ENCODE measurements around the gene TM2D3.
A peak's percentile ranks its signal among the peaks of the same experiment; 100 is the strongest.

TM2D3 gene, protein sequence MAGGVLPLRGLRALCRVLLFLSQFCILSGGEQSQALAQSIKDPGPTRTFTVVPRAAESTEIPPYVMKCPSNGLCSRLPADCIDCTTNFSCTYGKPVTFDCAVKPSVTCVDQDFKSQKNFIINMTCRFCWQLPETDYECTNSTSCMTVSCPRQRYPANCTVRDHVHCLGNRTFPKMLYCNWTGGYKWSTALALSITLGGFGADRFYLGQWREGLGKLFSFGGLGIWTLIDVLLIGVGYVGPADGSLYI

DNA sequence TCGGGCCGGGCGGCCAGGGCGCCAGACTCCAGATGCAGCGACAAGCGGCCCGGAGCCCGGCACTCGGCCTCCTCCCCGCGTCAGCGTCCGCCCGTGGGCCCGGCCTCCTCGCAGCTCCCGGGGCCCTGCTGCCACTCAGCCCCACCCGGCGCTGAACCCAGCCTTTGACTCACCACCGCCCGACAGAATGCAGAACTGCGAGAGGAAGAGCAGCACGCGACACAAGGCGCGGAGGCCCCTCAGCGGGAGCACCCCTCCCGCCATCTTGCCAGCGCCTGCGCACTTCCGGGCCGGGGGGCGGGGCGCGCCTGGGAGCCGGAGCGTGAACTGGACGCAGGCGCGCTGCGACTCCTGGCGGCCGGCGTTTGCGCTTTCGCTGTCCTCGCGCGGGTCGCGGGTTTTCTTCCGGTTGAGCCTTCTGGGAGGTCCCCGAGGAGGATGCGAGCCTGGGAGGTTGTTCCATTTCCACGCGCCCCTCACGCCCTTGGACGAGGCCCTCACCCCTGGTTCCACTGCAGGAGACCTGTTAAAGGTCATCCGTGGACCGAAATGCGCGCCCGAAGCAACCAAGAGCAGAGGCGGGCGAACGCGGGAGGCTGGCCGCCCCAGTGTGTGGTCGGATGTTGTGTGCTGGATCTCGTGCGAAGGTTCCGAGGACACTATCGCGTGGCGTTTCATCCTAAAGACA lies at the start of gene TM2D3:
TSS of gene TM2D3 (minus strand) at position 284 of the 688 bp plus-strand sequence. CDS start at position 264, 20 bp downstream.
- H3K36me3 ChIP-seq (ENCODE audit: control insufficient read depth, insufficient read depth, low read length) = no peaks in the 10 kb centered on the region
- H3K4me1 ChIP-seq (ENCODE audit: control insufficient read depth, insufficient read depth, low read length) = peaks cover 3% of the 10 kb centered on the region
- peaks cover 2% of the 10 kb centered on the region for H3K27me3 ChIP-seq (ENCODE audit: control insufficient read depth, insufficient read depth, low read length)
- H3K9me3 ChIP-seq (ENCODE audit: control insufficient read depth, insufficient read depth, low read length) = no peaks in the 10 kb centered on the region
- H3K9ac ChIP-seq (ENCODE audit: low read depth, low read length) = peak within 1 kb of the TSS; percentile 61
- peak within 1 kb of the TSS; percentile 90 for H3K4me3 ChIP-seq (ENCODE audit: low read depth, low read length)

DNA sequence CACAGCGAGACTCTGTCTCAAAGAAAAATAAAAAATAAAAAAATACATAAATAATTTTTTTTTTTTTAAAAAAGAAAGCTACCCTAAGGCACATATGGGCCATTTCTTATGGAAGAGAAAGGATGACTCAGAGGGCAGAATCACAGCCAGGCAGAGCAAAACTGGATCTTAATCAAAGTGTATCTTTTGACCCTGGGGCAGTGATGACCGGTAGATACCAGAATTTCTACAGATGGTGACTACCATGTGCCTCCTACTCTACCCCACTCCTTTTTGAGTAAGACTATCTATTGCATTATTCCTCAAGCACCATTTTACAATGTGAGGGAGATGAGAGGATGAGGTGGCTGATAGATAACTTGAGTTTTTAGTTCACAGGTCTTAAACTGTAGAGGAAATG lies 46.1 kb upstream of the TM2D3 start:
- Histone ChIP-seq H3K4me3 (ENCODE audit: low read depth, low read length) (no peak overlapping the region), H3K36me3 (ENCODE audit: control insufficient read depth, insufficient read depth, low read length) (peaks cover 6% of the 10 kb centered on the region), H3K9ac (ENCODE audit: low read depth, low read length) (no peak overlapping the region), H3K27me3 (ENCODE audit: control insufficient read depth, insufficient read depth, low read length) (no peaks in the 10 kb centered on the region), H3K4me1 (ENCODE audit: control insufficient read depth, insufficient read depth, low read length) (no peaks in the 10 kb centered on the region), H3K9me3 (ENCODE audit: control insufficient read depth, insufficient read depth, low read length) (no peaks in the 10 kb centered on the region)

DNA sequence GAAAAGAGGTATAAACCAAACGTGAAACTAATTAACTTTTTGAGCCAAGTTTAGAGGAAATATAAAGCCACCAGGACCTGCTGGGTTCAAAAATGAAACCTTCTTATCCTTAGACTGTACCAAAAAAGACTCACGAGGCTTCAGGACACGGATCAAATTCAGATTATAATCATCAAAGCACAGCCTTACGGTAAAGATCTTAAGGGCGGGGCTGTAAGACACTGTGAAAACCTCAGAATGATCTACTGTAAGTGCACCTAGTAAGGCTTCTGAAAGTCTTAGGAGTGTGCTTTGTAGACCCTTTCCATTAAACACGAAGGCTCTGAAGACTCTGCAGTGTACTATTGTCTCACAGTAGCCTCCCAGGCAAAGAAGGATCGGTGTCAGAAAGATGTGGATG lies 45.3 kb upstream of the TM2D3 start:
- H3K36me3 ChIP-seq (ENCODE audit: control insufficient read depth, insufficient read depth, low read length) = peaks cover 6% of the 10 kb centered on the region

DNA sequence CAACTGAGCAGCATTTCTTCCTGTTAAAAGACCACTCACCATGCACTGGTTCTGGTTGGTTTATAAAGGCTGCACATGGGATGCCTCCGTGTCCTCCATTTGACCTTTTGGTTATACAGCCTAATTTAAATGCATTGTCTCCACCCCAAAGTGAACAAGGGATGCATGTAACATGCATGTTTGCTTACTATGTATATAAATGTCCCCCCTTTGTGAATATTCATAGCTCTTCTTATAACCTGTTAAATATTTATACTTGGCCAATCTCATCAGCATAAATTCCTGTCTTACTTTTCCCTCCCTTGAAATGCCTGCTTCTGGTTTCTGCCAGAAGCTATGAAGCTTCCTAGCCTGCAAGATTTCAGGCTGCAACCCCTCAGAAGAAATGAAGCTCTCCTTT lies 44.6 kb upstream of the TM2D3 start:
- no peak overlapping the region for H3K4me3 ChIP-seq (ENCODE audit: low read depth, low read length)
- no peaks in the 10 kb centered on the region for H3K4me1 ChIP-seq (ENCODE audit: control insufficient read depth, insufficient read depth, low read length)
- H3K9ac ChIP-seq (ENCODE audit: low read depth, low read length) = no peak overlapping the region
- H3K9me3 ChIP-seq (ENCODE audit: control insufficient read depth, insufficient read depth, low read length) = no peaks in the 10 kb centered on the region
- peaks cover 6% of the 10 kb centered on the region for H3K36me3 ChIP-seq (ENCODE audit: control insufficient read depth, insufficient read depth, low read length)
- H3K27me3 ChIP-seq (ENCODE audit: control insufficient read depth, insufficient read depth, low read length) = no peaks in the 10 kb centered on the region

More for the DNA sequence above, 45.3 kb upstream of the TM2D3 start:
- H3K9ac ChIP-seq (ENCODE audit: low read depth, low read length) = no peak overlapping the region
- H3K27me3 ChIP-seq (ENCODE audit: control insufficient read depth, insufficient read depth, low read length) = no peaks in the 10 kb centered on the region
- no peaks in the 10 kb centered on the region for H3K4me1 ChIP-seq (ENCODE audit: control insufficient read depth, insufficient read depth, low read length)
- no peaks in the 10 kb centered on the region for H3K9me3 ChIP-seq (ENCODE audit: control insufficient read depth, insufficient read depth, low read length)
- no peak overlapping the region for H3K4me3 ChIP-seq (ENCODE audit: low read depth, low read length)

DNA sequence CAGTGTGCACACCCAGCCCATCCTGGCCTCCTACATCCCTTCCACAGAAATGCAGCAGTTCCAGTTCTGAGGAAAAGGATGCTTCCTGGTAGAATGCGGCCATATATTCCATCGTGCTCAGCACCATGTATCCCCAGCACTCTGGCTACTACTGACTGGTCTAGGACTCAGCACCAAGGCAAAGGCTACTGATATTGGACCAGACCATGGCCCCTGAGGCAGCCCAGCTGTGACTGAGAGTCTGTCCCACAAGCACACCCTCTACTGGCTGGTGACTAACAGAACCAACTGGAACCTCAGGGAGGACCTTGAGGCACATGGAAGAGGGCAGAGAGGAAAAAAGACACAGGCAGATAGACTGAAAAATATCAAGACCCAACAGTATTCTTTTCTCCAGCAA lies 42.1 kb upstream of the TM2D3 start:
- Histone ChIP-seq H3K9me3 (ENCODE audit: control insufficient read depth, insufficient read depth, low read length) (no peaks in the 10 kb centered on the region), H3K4me3 (ENCODE audit: low read depth, low read length) (no peak overlapping the region), H3K27me3 (ENCODE audit: control insufficient read depth, insufficient read depth, low read length) (no peaks in the 10 kb centered on the region), H3K9ac (ENCODE audit: low read depth, low read length) (no peak overlapping the region), H3K36me3 (ENCODE audit: control insufficient read depth, insufficient read depth, low read length) (no peaks in the 10 kb centered on the region), H3K4me1 (ENCODE audit: control insufficient read depth, insufficient read depth, low read length) (no peaks in the 10 kb centered on the region)

DNA sequence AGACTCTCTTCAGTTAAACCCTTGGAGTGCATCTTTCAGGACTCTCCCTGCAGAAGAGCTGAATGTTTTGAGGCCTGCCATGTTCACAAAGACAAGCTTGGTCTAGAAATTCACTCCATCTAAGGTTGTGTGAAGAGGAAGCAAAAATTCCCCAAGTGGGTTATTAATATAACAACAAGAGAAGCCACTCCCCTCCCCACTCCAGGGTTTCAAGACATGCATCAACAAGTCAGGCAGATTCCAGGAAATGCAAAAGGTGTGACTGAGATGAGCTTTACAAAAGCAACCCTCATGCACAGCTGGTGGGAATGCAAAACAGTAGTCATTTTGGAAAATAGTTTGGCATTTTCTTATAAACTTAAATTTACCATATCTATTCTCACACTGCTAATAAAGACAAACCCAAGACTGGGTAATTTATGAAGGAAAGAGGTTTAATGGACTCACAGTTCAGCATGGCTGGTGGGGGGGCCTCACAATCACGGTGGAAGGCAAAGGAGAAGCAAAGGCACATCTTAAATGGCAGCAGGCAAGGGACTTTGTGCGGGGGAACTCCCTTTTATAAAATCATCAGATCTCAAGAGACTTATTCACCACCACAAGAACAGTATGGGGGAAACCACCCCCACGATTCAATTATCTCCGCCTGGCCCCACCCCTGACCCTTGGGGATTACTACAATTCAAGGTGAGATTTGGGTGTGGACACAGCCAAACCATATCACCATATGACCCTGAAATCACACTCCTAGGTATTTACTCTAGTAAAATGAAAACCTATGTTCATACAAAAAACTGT lies 40.8 kb upstream of the TM2D3 start:
- no peaks in the 10 kb centered on the region for H3K4me1 ChIP-seq (ENCODE audit: control insufficient read depth, insufficient read depth, low read length)
- no peaks in the 10 kb centered on the region for H3K27me3 ChIP-seq (ENCODE audit: control insufficient read depth, insufficient read depth, low read length)
- no peak overlapping the region for H3K9ac ChIP-seq (ENCODE audit: low read depth, low read length)
- H3K9me3 ChIP-seq (ENCODE audit: control insufficient read depth, insufficient read depth, low read length) = no peaks in the 10 kb centered on the region
- H3K4me3 ChIP-seq (ENCODE audit: low read depth, low read length) = no peak overlapping the region
- H3K36me3 ChIP-seq (ENCODE audit: control insufficient read depth, insufficient read depth, low read length) = no peaks in the 10 kb centered on the region

DNA sequence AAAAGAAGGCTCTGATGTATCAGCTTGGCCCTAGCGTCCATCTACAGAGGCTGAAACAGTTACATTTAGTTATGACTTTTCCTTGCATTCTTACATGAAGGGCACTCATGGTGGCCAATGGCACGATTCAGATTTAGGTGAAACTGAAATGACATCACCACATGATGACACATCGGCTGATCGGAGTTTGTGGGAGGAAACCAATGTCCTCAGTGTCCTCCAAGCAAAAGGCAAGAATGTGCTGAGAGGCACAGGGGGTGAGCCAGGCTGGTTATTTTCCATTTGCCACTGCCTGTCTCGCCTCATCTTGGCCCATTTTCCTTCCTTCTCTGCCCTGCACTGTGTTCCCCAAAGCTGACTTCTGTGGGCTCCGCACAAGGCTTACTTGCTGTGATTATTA lies 37.7 kb upstream of the TM2D3 start:
- H3K27me3 ChIP-seq (ENCODE audit: control insufficient read depth, insufficient read depth, low read length) = no peaks in the 10 kb centered on the region
- no peak overlapping the region for H3K9ac ChIP-seq (ENCODE audit: low read depth, low read length)
- H3K9me3 ChIP-seq (ENCODE audit: control insufficient read depth, insufficient read depth, low read length) = no peaks in the 10 kb centered on the region
- no peaks in the 10 kb centered on the region for H3K4me1 ChIP-seq (ENCODE audit: control insufficient read depth, insufficient read depth, low read length)
- H3K36me3 ChIP-seq (ENCODE audit: control insufficient read depth, insufficient read depth, low read length) = no peaks in the 10 kb centered on the region
- H3K4me3 ChIP-seq (ENCODE audit: low read depth, low read length) = no peak overlapping the region

DNA sequence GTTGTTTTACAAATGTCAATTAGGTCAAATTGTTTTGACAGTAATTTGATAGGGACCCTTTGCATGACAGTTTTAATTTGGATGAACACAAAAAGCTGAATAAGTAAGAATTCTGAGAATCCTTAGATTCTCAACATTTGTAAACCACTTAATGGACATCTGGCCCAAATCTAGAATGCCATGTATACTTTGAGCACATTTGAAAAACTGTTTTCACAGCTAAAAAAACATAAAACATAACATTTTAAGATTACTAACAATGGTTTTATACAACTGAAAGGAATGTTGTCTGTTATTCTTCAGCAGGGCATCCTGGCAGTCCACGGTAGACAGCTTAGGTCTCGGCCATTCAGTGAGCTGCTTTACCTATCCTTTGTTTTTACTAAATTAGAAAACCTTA lies 34.5 kb upstream of the TM2D3 start:
- no peak overlapping the region for H3K4me3 ChIP-seq (ENCODE audit: low read depth, low read length)
- no peaks in the 10 kb centered on the region for H3K36me3 ChIP-seq (ENCODE audit: control insufficient read depth, insufficient read depth, low read length)
- no peaks in the 10 kb centered on the region for H3K27me3 ChIP-seq (ENCODE audit: control insufficient read depth, insufficient read depth, low read length)
- no peaks in the 10 kb centered on the region for H3K4me1 ChIP-seq (ENCODE audit: control insufficient read depth, insufficient read depth, low read length)
- no peak overlapping the region for H3K9ac ChIP-seq (ENCODE audit: low read depth, low read length)
- H3K9me3 ChIP-seq (ENCODE audit: control insufficient read depth, insufficient read depth, low read length) = no peaks in the 10 kb centered on the region

DNA sequence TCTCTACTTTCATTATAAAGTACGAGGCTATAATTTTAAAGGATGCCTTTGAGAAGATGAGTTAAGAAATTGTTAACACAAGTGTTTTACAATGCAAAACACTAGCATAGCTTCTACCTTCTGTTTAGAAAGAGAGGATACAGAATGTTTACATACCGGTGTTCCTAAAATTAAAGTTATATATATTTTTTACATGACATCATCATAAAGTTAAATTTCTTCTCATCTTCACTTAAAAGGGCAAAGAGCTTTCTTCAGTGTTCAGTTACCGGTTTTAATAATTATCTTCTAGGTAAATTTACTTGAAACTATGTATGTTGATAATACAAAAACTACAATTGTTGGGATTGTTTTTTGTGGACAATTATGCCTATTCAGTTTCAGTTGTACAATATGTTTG lies 32.7 kb upstream of the TM2D3 start:
- Histone ChIP-seq H3K4me3 (ENCODE audit: low read depth, low read length) (no peak overlapping the region), H3K36me3 (ENCODE audit: control insufficient read depth, insufficient read depth, low read length) (no peaks in the 10 kb centered on the region), H3K27me3 (ENCODE audit: control insufficient read depth, insufficient read depth, low read length) (no peaks in the 10 kb centered on the region), H3K9me3 (ENCODE audit: control insufficient read depth, insufficient read depth, low read length) (no peaks in the 10 kb centered on the region), H3K4me1 (ENCODE audit: control insufficient read depth, insufficient read depth, low read length) (no peaks in the 10 kb centered on the region), H3K9ac (ENCODE audit: low read depth, low read length) (no peak overlapping the region)

DNA sequence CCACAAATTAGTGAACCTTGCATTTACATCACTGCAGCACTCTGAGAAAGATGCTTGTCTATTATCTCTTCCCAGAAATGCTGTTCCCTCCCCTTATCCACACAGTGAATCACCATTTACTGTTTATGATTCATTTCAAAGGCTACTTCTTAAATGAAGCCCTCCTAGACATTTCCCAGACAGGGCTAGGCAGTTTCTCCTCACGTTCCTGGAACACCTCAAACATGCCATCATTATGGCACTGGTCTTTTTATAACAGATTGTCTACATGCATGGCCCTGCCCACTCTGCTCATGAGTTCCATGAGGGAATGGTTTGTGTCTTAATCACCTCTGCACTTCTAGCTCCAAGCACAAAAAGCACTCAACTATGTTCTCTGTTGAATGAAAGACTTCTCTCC lies 32.2 kb upstream of the TM2D3 start:
- Histone ChIP-seq H3K4me3 (ENCODE audit: low read depth, low read length) (no peak overlapping the region), H3K27me3 (ENCODE audit: control insufficient read depth, insufficient read depth, low read length) (no peaks in the 10 kb centered on the region), H3K4me1 (ENCODE audit: control insufficient read depth, insufficient read depth, low read length) (no peaks in the 10 kb centered on the region), H3K9me3 (ENCODE audit: control insufficient read depth, insufficient read depth, low read length) (no peaks in the 10 kb centered on the region), H3K9ac (ENCODE audit: low read depth, low read length) (no peak overlapping the region), H3K36me3 (ENCODE audit: control insufficient read depth, insufficient read depth, low read length) (no peaks in the 10 kb centered on the region)

DNA sequence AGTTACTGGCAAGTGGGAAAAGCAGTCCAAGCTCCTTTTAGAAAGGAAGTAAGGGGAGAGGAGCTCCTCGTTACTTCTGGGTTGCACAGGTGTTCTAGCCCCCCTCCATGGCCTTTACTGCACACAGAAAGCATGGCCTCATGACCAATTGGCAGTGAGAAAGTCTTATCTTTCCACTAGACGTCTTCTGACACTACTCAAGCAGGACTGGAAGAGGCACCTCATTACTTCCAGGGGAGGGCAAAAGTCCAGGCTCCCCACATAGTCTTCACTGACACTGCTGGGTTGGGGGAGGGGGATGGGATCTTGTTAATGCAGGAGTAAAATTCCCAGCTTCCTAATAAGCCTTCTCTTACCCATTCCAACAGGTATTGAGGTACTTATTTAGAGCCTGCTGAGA lies 27.6 kb upstream of the TM2D3 start:
- Histone ChIP-seq H3K9ac (ENCODE audit: low read depth, low read length) (no peak overlapping the region), H3K27me3 (ENCODE audit: control insufficient read depth, insufficient read depth, low read length) (no peaks in the 10 kb centered on the region), H3K4me1 (ENCODE audit: control insufficient read depth, insufficient read depth, low read length) (no peaks in the 10 kb centered on the region), H3K36me3 (ENCODE audit: control insufficient read depth, insufficient read depth, low read length) (no peaks in the 10 kb centered on the region), H3K4me3 (ENCODE audit: low read depth, low read length) (no peak overlapping the region), H3K9me3 (ENCODE audit: control insufficient read depth, insufficient read depth, low read length) (no peaks in the 10 kb centered on the region)

DNA sequence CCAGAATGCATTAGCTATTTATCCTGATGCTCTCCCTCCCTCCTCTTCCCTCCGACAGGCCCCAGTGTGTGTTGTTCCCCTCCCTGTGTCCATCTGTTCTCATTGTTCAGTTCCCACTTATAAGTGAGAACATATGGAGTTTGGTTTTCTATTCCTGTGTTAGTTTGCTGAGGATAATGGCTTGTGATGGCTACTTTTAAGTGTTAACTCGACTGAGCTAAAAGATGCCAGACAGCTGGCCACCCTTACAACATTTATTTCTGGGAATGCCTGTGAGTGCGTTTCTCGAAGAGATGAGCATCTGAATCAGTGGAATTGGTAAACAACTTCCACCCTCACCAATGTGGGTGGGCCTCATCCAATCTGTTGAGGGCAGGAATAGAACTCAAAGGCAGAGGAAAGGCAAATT lies 24.7 kb upstream of the TM2D3 start:
- no peak overlapping the region for H3K4me3 ChIP-seq (ENCODE audit: low read depth, low read length)
- H3K27me3 ChIP-seq (ENCODE audit: control insufficient read depth, insufficient read depth, low read length) = no peaks in the 10 kb centered on the region
- no peaks in the 10 kb centered on the region for H3K36me3 ChIP-seq (ENCODE audit: control insufficient read depth, insufficient read depth, low read length)

More for the DNA sequence above, 24.7 kb upstream of the TM2D3 start:
- Histone ChIP-seq H3K9me3 (ENCODE audit: control insufficient read depth, insufficient read depth, low read length) (no peaks in the 10 kb centered on the region), H3K4me1 (ENCODE audit: control insufficient read depth, insufficient read depth, low read length) (no peaks in the 10 kb centered on the region), H3K9ac (ENCODE audit: low read depth, low read length) (no peak overlapping the region)

Data from iPS-15b (cell line).